H1 (cell line): ENCODE measurements around the gene LCE1E. TPM values are rescaled to one million over a fixed set of nuclear protein-coding genes. Genes with fewer than 3 reads are reported as not detected.

ENCODE experiments used
- CTCF ChIA-PET: fragments of 300-600 bp; sonication (Branson Sonifier 250); formaldehyde crosslinking; loops from one replicate; lab custom pipeline; 2021; ENCODE audit not compliant: partially characterized antibody; lab: Charles Lee
- POLR2A ChIA-PET: fragments of 300-600 bp; sonication (Branson Sonifier 250); formaldehyde crosslinking; loops from one replicate; lab custom pipeline; 2021; ENCODE audit warnings: inconsistent platforms; ENCODE audit not compliant: partially characterized antibody; lab: Charles Lee
- DNase-seq, 2 experiments: peaks; one replicate each; pipeline versions ENCODE4 v3.0.0 to v3.0.0-alpha.2; 2010 to 2022; ENCODE audit warnings: low spot score in 2 of 2, low read depth in 1 of 2, mixed read lengths in 1 of 2
- FAIRE-seq: peaks from 2 replicates; lab custom pipeline; 2011; peaks lifted over from hg19 to GRCh38; lab: Jason Lieb, UNC
- H2AFZ ChIP-seq: 2 replicates; pipeline ENCODE4 v1.8.1; 2012; ENCODE audit warnings: low read length, inconsistent platforms
- H2AK5ac ChIP-seq: 2 replicates; pipeline ENCODE4 v1.6.1; 2013; ENCODE audit warnings: low read depth, low read length
- H2BK120ac ChIP-seq: replicated peaks from 2 replicates; pipeline ENCODE3; 2013; ENCODE audit warnings: low read depth, low read length, inconsistent platforms
- H2BK12ac ChIP-seq: 2 replicates; pipeline ENCODE4 v1.6.1; 2013; ENCODE audit warnings: low read depth, low read length
- H2BK15ac ChIP-seq: 2 replicates; pipeline ENCODE4 v1.6.1; 2013; ENCODE audit warnings: low read length
- H2BK20ac ChIP-seq: 2 replicates; pipeline ENCODE4 v1.6.1; 2013; ENCODE audit warnings: low read length
- H2BK5ac ChIP-seq: 2 replicates; pipeline ENCODE4 v1.6.1; 2013; ENCODE audit warnings: low read depth, low read length
- H3K14ac ChIP-seq: 2 replicates; pipeline ENCODE4 v1.6.1; 2013; ENCODE audit warnings: inconsistent platforms; ENCODE audit not compliant: insufficient read length
- H3K18ac ChIP-seq: 2 replicates; pipeline ENCODE4 v1.6.1; 2013; ENCODE audit warnings: low read length; ENCODE audit errors: extremely low read depth
- H3K23ac ChIP-seq: 2 replicates; pipeline ENCODE4 v1.6.1; 2013; ENCODE audit warnings: inconsistent platforms; ENCODE audit not compliant: insufficient read length
- H3K23me2 ChIP-seq: 2 replicates; pipeline ENCODE4 v1.6.1; 2013; ENCODE audit warnings: low read depth, low read length
- H3K27ac ChIP-seq: 2 replicates; pipeline ENCODE4 v1.6.1; 2011; ENCODE audit warnings: low read depth, low read length, inconsistent platforms
- H3K27me3 ChIP-seq, 4 experiments: replicated peaks in 1 of 4; 1 replicate in 1 of 4; 2 replicates in 3 of 4; pipeline versions ENCODE4 v1.6.1 to v1.8.1; 2011 to 2013; ENCODE audit warnings: low read length in 3 of 4, mild to moderate bottlenecking in 3 of 4, inconsistent platforms in 2 of 4, mixed read lengths in 2 of 4, moderate library complexity in 1 of 4; ENCODE audit not compliant: control insufficient read depth in 3 of 4, insufficient read depth in 3 of 4; ENCODE audit errors: extremely low read depth in 1 of 4
- H3K36me3 ChIP-seq, 4 experiments: 2 replicates each; pipeline versions ENCODE4 v1.6.1 to v1.8.1; 2011 to 2013; ENCODE audit warnings: mild to moderate bottlenecking in 4 of 4, low read length in 3 of 4, moderate library complexity in 2 of 4, control low read depth in 1 of 4, inconsistent platforms in 1 of 4; ENCODE audit not compliant: insufficient read depth in 4 of 4, control insufficient read depth in 2 of 4
- H3K4ac ChIP-seq: replicated peaks from 2 replicates; pipeline ENCODE3; 2013; ENCODE audit warnings: low read length, low read depth, mixed read lengths, inconsistent platforms; ENCODE audit not compliant: insufficient read length
- H3K4me1 ChIP-seq, 4 experiments: replicated peaks in 1 of 4; 1 replicate in 1 of 4; 2 replicates in 3 of 4; pipeline versions ENCODE4 v1.6.1 to v1.8.1; 2011 to 2013; ENCODE audit warnings: low read length in 3 of 4, inconsistent platforms in 2 of 4, mixed read lengths in 1 of 4; ENCODE audit not compliant: insufficient read depth in 4 of 4, control insufficient read depth in 3 of 4
- H3K4me2 ChIP-seq, 2 experiments: 2 replicates each; pipeline versions ENCODE4 v1.6.1 to v1.8.1; 2011 to 2013; ENCODE audit warnings: low read depth in 2 of 2, low read length in 2 of 2, control low read depth in 1 of 2, inconsistent platforms in 1 of 2, mild to moderate bottlenecking in 1 of 2; ENCODE audit not compliant: insufficient read depth in 1 of 2
- H3K4me3 ChIP-seq, 4 experiments: fragments of 200-600, 300-600 bp in 1 of 4; sonication (generic), shearing (Covaris generic), sonication (Bioruptor Twin) in 1 of 4; 2 replicates each; pipeline versions ENCODE4 v1.5.1 to v1.8.1; 2011 to 2016; ENCODE audit warnings: low read length in 4 of 4, low read depth in 3 of 4, control low read depth in 2 of 4, inconsistent platforms in 2 of 4, mild to moderate bottlenecking in 2 of 4, mixed read lengths in 1 of 4, moderate library complexity in 1 of 4; ENCODE audit not compliant: insufficient read depth in 2 of 4; ENCODE audit errors: extremely low read depth in 1 of 4
- H3K56ac ChIP-seq: replicated peaks from 2 replicates; pipeline ENCODE3; 2013; ENCODE audit warnings: low read depth, mild to moderate bottlenecking, mixed read lengths, low read length, inconsistent platforms; ENCODE audit not compliant: insufficient read length
- H3K79me1 ChIP-seq: 2 replicates; pipeline ENCODE4 v1.6.1; 2013; ENCODE audit warnings: low read depth, low read length, control low read depth
- H3K79me2 ChIP-seq, 2 experiments: 2 replicates each; pipeline versions ENCODE4 v1.6.1 to v1.8.1; 2012 to 2013; ENCODE audit warnings: low read length in 2 of 2, mild to moderate bottlenecking in 2 of 2, inconsistent platforms in 1 of 2; ENCODE audit not compliant: insufficient read depth in 2 of 2, control insufficient read depth in 1 of 2
- H3K9ac ChIP-seq, 4 experiments: replicated peaks in 1 of 4; 1 replicate in 1 of 4; 2 replicates in 3 of 4; pipeline versions ENCODE4 v1.6.1 to v1.8.1; 2011 to 2013; ENCODE audit warnings: low read depth in 3 of 4, low read length in 3 of 4, control low read depth in 2 of 4, mild to moderate bottlenecking in 2 of 4, moderate library complexity in 2 of 4, inconsistent platforms in 1 of 4; ENCODE audit errors: extremely low read depth in 1 of 4
- H3K9me3 ChIP-seq, 2 experiments: 2 replicates each; pipeline versions ENCODE4 v1.6.1 to v1.8.1; 2012 to 2013; ENCODE audit warnings: mild to moderate bottlenecking in 2 of 2, moderate library complexity in 2 of 2, control low read depth in 1 of 2, inconsistent platforms in 1 of 2, low read depth in 1 of 2, low read length in 1 of 2, mixed read lengths in 1 of 2; ENCODE audit not compliant: insufficient read depth in 2 of 2
- H4K20me1 ChIP-seq, 2 experiments: replicated peaks in 1 of 2; 2 replicates each; pipeline versions ENCODE3 to v1.8.1; 2011 to 2013; ENCODE audit warnings: inconsistent platforms in 2 of 2, low read length in 2 of 2, mild to moderate bottlenecking in 1 of 2; ENCODE audit not compliant: insufficient read depth in 2 of 2, control insufficient read depth in 1 of 2
- H4K5ac ChIP-seq: 2 replicates; pipeline ENCODE4 v1.6.1; 2013; ENCODE audit warnings: low read length, low read depth, mixed read lengths, inconsistent platforms; ENCODE audit not compliant: insufficient read length
- H4K8ac ChIP-seq: 2 replicates; pipeline ENCODE4 v1.8.0; 2013; ENCODE audit warnings: mild to moderate bottlenecking, moderate library complexity, low read length, inconsistent platforms; ENCODE audit not compliant: insufficient read depth; ENCODE audit errors: extremely low read depth
- H4K91ac ChIP-seq: replicated peaks from 2 replicates; pipeline ENCODE3; 2013; ENCODE audit warnings: low read length, mixed read lengths, inconsistent platforms; ENCODE audit not compliant: insufficient read length
- BCL11A ChIP-seq, 2 experiments: IDR thresholded peaks; one replicate each; pipeline ENCODE4 v1.6.1; 2011; ENCODE audit warnings: low read depth in 2 of 2, low read length in 2 of 2, mild to moderate bottlenecking in 2 of 2
- FOSL1 ChIP-seq: IDR thresholded peaks from 2 replicates; pipeline ENCODE4 v1.6.1; 2011; ENCODE audit warnings: mild to moderate bottlenecking, low read depth, low read length, moderate library complexity; ENCODE audit not compliant: insufficient read depth
- NRF1 ChIP-seq: IDR thresholded peaks from 2 replicates; pipeline ENCODE4 v1.6.1; 2011; ENCODE audit warnings: mild to moderate bottlenecking, low read depth, low read length, improper control_type of control experiment
- PHF8 ChIP-seq: fragments of 200-600 bp; sonication (generic); conservative IDR thresholded peaks from 2 replicates; pipeline ENCODE4 v1.7.1; 2012; ENCODE audit warnings: low read depth, mild to moderate bottlenecking, inconsistent platforms, low read length, moderate library complexity
- POU5F1 ChIP-seq: IDR thresholded peaks from 2 replicates; pipeline ENCODE4 v1.6.1; 2011; ENCODE audit warnings: low read depth, mild to moderate bottlenecking, low read length, moderate library complexity
- RAD21 ChIP-seq, 2 experiments: IDR thresholded peaks in 1 of 2; conservative IDR thresholded peaks in 1 of 2; 2 replicates each; pipeline ENCODE4 v1.6.1; 2011; ENCODE audit warnings: low read depth in 2 of 2, low read length in 2 of 2, improper control_type of control experiment in 1 of 2, inconsistent platforms in 1 of 2, mild to moderate bottlenecking in 1 of 2, moderate library complexity in 1 of 2
- RXRA ChIP-seq: IDR thresholded peaks from 2 replicates; pipeline ENCODE4 v1.6.1; 2011; ENCODE audit warnings: low read depth, mild to moderate bottlenecking, low read length, moderate library complexity; ENCODE audit not compliant: insufficient read depth
- SAP30 ChIP-seq: fragments of 300-600 bp; sonication (generic); IDR thresholded peaks from 2 replicates; pipeline ENCODE4 v1.7.1; 2012; ENCODE audit warnings: low read length, moderate library complexity, mild to moderate bottlenecking, inconsistent platforms; ENCODE audit not compliant: insufficient read depth, insufficient replicate concordance
- SIX5 ChIP-seq: IDR thresholded peaks from 2 replicates; pipeline ENCODE4 v1.6.1; 2011; ENCODE audit warnings: mild to moderate bottlenecking, low read depth, low read length
- SRF ChIP-seq: IDR thresholded peaks from 2 replicates; pipeline ENCODE4 v1.6.1; 2011; ENCODE audit warnings: mild to moderate bottlenecking, low read depth, low read length, moderate library complexity
- WGBS, 2 experiments: shearing (Covaris generic) in 1 of 2; methylation state at CpG; one replicate each; pipeline versions ENCODE4 v1.1.6 to v1.1.7; 2013 to 2015; ENCODE audit warnings: low lambda C conversion rate in 2 of 2, mixed read lengths in 2 of 2, inconsistent platforms in 1 of 2, low coverage in 1 of 2, missing lambda C conversion rate in 1 of 2; ENCODE audit not compliant: insufficient replicate concordance in 2 of 2, insufficient coverage in 1 of 2, insufficient read length in 1 of 2; ENCODE audit errors: extremely low coverage in 1 of 2, missing lambda C conversion rate in 1 of 2; 5-methylcytosine and 5-hydroxymethylcytosine counted together
- polyA plus RNA-seq, 7 experiments: library from polyadenylated mRNA; depleted of rRNA in 3 of 7; stranded (reverse) in 5 of 7; unstranded in 2 of 7; fragments of >200 nt in 5 of 7; fragments of 200-250 nt in 2 of 7; gene quantifications; 1 replicate in 5 of 7; 2 replicates in 1 of 7; 4 replicates in 1 of 7; pipeline versions ENCODE4 v1.2.1 to v1.2.3, GENCODE V29; 2011 to 2013; ENCODE audit warnings: missing spikeins in 2 of 7, mixed read lengths in 2 of 7
- total RNA-seq: library from RNA; stranded (reverse); fragmentation: NEBNext Ultra II Directional; extraction: Animal tissue kit (Norgen Biotek cat#: 25700); gene quantifications from 2 replicates; pipeline ENCODE4 v1.2.1, GENCODE V29; 2021
- TF ChIP-seq, protein P1 (sequence below), 3 experiments: IDR thresholded peaks; 1 replicate in 2 of 3; 2 replicates in 1 of 3; pipeline versions ENCODE4 v1.5.1 to v1.6.1; 2011; ENCODE audit warnings: low read length in 3 of 3, mild to moderate bottlenecking in 3 of 3, inconsistent platforms in 2 of 3, low read depth in 1 of 3, moderate library complexity in 1 of 3; ENCODE audit not compliant: insufficient read depth in 1 of 3; ENCODE audit errors: control extremely low read depth in 1 of 3

LCE1E gene
- total and polyA plus RNA-seq, 2 of the 8 experiments (the other 6 are each of a cell fraction or from before 2014, with no cell fraction given) = not detected

DNA sequence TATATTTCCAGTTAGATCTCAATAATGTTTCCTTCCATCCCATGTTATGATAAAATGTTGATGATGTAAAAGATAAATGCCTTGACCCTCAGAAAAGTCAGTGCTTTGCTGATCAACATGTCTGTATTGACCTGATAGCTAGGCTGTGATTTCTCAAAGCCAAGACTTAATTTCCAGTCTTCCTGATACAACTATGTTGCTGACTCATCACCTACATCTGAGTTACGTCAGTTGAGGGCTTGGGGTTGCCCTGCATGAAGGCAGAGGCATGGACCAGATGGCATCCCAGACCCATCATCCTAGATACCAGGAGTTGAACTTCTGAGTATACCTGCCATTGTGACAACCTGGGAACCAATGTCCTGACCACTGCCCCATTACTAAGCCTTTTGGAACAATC is 15.3 kb downstream of the LCE1E start:
- Histone ChIP-seq H3K4me1 (no peaks in the 10 kb centered on the region), H3K79me1 (no peaks in the 10 kb centered on the region), H3K23ac (no peak overlapping the region), H2BK20ac (no peak overlapping the region), H3K56ac (no peak overlapping the region), H3K4ac (no peak overlapping the region), H3K9me3 (peaks cover 56 to 77% of the 10 kb centered on the region in 2 experiments), H2BK120ac (no peak overlapping the region), H3K9ac (no peak overlapping the region), H3K18ac (no peak overlapping the region), H2BK12ac (no peak overlapping the region), H2BK5ac (no peak overlapping the region), H2AFZ (no peak overlapping the region), H3K36me3 (no peaks in the 10 kb centered on the region), H4K5ac (no peak overlapping the region), H3K79me2 (no peaks in the 10 kb centered on the region), H4K20me1 (no peaks in the 10 kb centered on the region), H3K4me2 (no peak overlapping the region), H3K23me2 (no peaks in the 10 kb centered on the region), H3K4me3 (no peak overlapping the region), H4K91ac (no peak overlapping the region), H3K27me3 (no peaks in the 10 kb centered on the region), H2AK5ac (no peak overlapping the region), H2BK15ac (no peak overlapping the region), H3K27ac (no peak overlapping the region), H3K14ac (no peak overlapping the region), H4K8ac (no peak overlapping the region)
- CTCF ChIA-PET = interaction anchor here (0.6 kb wide), 1 partner anchor 749 kb away, joined by 3 read pairs; no protein-coding TSS in a partner anchor
- DNase-seq (no peak), FAIRE-seq (no peak)
- POLR2A ChIA-PET = no interaction called here
- WGBS, 2 experiments = 67% methylated on average over 1 of the region's 1 CpG; no CpG with 5 or more reads in 1 of the 2 experiments
- TF ChIP-seq RAD21 (IDR thresholded peaks at IDR 0.05 in 1 of 2, conservative IDR thresholded peaks at IDR 0.05 in 1 of 2; ENCODE audit: low read depth in 2 of 2, low read length in 2 of 2) = no peak
- TF ChIP-seq RXRA = no peak
- no peak for TF ChIP-seq NRF1
- TF ChIP-seq, protein P1, sequence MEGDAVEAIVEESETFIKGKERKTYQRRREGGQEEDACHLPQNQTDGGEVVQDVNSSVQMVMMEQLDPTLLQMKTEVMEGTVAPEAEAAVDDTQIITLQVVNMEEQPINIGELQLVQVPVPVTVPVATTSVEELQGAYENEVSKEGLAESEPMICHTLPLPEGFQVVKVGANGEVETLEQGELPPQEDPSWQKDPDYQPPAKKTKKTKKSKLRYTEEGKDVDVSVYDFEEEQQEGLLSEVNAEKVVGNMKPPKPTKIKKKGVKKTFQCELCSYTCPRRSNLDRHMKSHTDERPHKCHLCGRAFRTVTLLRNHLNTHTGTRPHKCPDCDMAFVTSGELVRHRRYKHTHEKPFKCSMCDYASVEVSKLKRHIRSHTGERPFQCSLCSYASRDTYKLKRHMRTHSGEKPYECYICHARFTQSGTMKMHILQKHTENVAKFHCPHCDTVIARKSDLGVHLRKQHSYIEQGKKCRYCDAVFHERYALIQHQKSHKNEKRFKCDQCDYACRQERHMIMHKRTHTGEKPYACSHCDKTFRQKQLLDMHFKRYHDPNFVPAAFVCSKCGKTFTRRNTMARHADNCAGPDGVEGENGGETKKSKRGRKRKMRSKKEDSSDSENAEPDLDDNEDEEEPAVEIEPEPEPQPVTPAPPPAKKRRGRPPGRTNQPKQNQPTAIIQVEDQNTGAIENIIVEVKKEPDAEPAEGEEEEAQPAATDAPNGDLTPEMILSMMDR (IDR thresholded peaks at IDR 0.05; ENCODE audit: control extremely low read depth in 1 of 3, insufficient read depth in 1 of 3, low read depth in 1 of 3, low read length in 3 of 3) = no peak
- TF ChIP-seq FOSL1 = no peak
- no peak for TF ChIP-seq POU5F1
- no peak for TF ChIP-seq PHF8
- no peak for TF ChIP-seq SIX5
- TF ChIP-seq SAP30 = no peak
- no peak for TF ChIP-seq SRF
- TF ChIP-seq BCL11A (IDR thresholded peaks at IDR 0.05; ENCODE audit: low read depth in 2 of 2, low read length in 2 of 2) = no peak
